ENCODE results near the gene PCDHGA12.
"Not testable (repeated sequence)": the region's sequence is repeated elsewhere in the genome, so short reads cannot be mapped to it uniquely, and the experiment has no call there.

PCDHGA12 gene

GRCh38 chr5:141430332-141431113, at the start of gene PCDHGA12:
Gene PCDHGA12, plus strand, starts transcription at chr5:141430507. Its CDS starts 253 bp downstream, at chr5:141430760.
- peak; percentile 72 for DNase-seq

- DNase-seq, result peak; percentile 12
Measured at GRCh38 chr5:141382469-141383294, 47.6 kb upstream of the PCDHGA12 start, which contains the start of gene PCDHGA7. Gene PCDHGA7, plus strand, starts transcription at chr5:141382742. Its CDS starts 158 bp downstream, at chr5:141382900.

- no peak for DNase-seq
Measured at GRCh38 chr5:141383345-141383744, 47.0 kb upstream of the PCDHGA12 start.

- DNase-seq, result no peak
Measured at GRCh38 chr5:141384471-141385267, 45.6 kb upstream of the PCDHGA12 start.

GRCh38 chr5:141387557-141388311, 42.6 kb upstream of the PCDHGA12 start, which contains the start of gene PCDHGB4:
Gene PCDHGB4, plus strand, starts transcription at chr5:141387698. Its CDS starts 187 bp downstream, at chr5:141387885.
- peak; percentile 39 for DNase-seq

- no peak for DNase-seq
Measured at GRCh38 chr5:141388661-141389060, 41.6 kb upstream of the PCDHGA12 start.

- DNase-seq, result no peak
Measured at GRCh38 chr5:141389153-141390042, 40.9 kb upstream of the PCDHGA12 start.

- DNase-seq, result no peak
Measured at GRCh38 chr5:141392429-141393198, 37.7 kb upstream of the PCDHGA12 start, which contains the start of gene PCDHGA8. Gene PCDHGA8, plus strand, starts transcription at chr5:141392633. Its CDS starts 181 bp downstream, at chr5:141392814.

- DNase-seq, result no peak
Measured at GRCh38 chr5:141393267-141393666, 37.0 kb upstream of the PCDHGA12 start.

GRCh38 chr5:141394401-141395187, 35.7 kb upstream of the PCDHGA12 start:
- DNase-seq, result not testable (repeated sequence)

GRCh38 chr5:141397756-141398551, 32.4 kb upstream of the PCDHGA12 start, which contains the start of gene PCDHGB5:
Gene PCDHGB5, plus strand, starts transcription at chr5:141397947. Its CDS starts 181 bp downstream, at chr5:141398128.
- peak; percentile 42 for DNase-seq

- no peak for DNase-seq
Measured at GRCh38 chr5:141398608-141399007, 31.7 kb upstream of the PCDHGA12 start.

GRCh38 chr5:141399555-141400258, 30.6 kb upstream of the PCDHGA12 start:
- DNase-seq, result no peak

GRCh38 chr5:141402553-141403243, 27.6 kb upstream of the PCDHGA12 start, which contains the start of gene PCDHGA9:
Gene PCDHGA9, plus strand, starts transcription at chr5:141402778. Its CDS starts 175 bp downstream, at chr5:141402953.
- peak; percentile 45 for DNase-seq

- no peak for DNase-seq
Measured at GRCh38 chr5:141403387-141403786, 26.9 kb upstream of the PCDHGA12 start.

- DNase-seq, result peak; percentile 44
Measured at GRCh38 chr5:141407790-141408505, 22.4 kb upstream of the PCDHGA12 start, which contains the start of gene PCDHGB6. Gene PCDHGB6, plus strand, starts transcription at chr5:141408021. Its CDS starts 182 bp downstream, at chr5:141408203.

Data from hematopoietic multipotent progenitor cell treated with erythropoietin and hydrocortisone succinate and interleukin-3 and kit ligand, for 6 days (in vitro differentiated cells).